SK-N-SH treated with all-trans-retinoic acid at 6 μM for 48 hours (cell line): Measurements from ENCODE around the gene BMP6.

Experiments used
- ATAC-seq: fragments of 200-7000 bp; cut with Tn5 transposase; 3 replicates; pipeline ENCODE4 v1.9.1; 2020; ENCODE audit warnings: mild to moderate bottlenecking, moderate library complexity
- BACH2 ChIP-seq: fragments of 250-450 bp; sonication (Bioruptor Pico); IDR thresholded peaks from 2 replicates; pipeline ENCODE4 v1.9.0; 2021; ENCODE audit warnings: mild to moderate bottlenecking, borderline replicate concordance
- CSDC2 ChIP-seq: fragments of 250-450 bp; sonication (Bioruptor Pico); IDR thresholded peaks from 2 replicates; pipeline ENCODE4 v1.5.0; 2020; ENCODE audit warnings: mild to moderate bottlenecking, moderate library complexity
- ESRRG ChIP-seq: fragments of 250-450 bp; sonication (Bioruptor Pico); IDR thresholded peaks from 2 replicates; pipeline ENCODE4 v1.6.1; 2021; ENCODE audit warnings: mild to moderate bottlenecking
- GLIS3 ChIP-seq: fragments of 250-450 bp; sonication (Bioruptor Pico); IDR thresholded peaks from 2 replicates; pipeline ENCODE4 v1.5.0; 2020; ENCODE audit warnings: mild to moderate bottlenecking, moderate library complexity
- ISL1 ChIP-seq: fragments of 250-450 bp; sonication (Bioruptor Pico); IDR thresholded peaks from 2 replicates; pipeline ENCODE4 v2.1.2; 2022; ENCODE audit warnings: mild to moderate bottlenecking, moderate library complexity
- OSR1 ChIP-seq: fragments of 250-450 bp; sonication (Bioruptor Pico); IDR thresholded peaks from 2 replicates; pipeline ENCODE4 v1.8.0; 2022; ENCODE audit warnings: moderate library complexity, mild to moderate bottlenecking, inconsistent platforms
- PPARA ChIP-seq: fragments of 250-450 bp; sonication (Bioruptor Pico); IDR thresholded peaks from 2 replicates; pipeline ENCODE4 v1.5.0; 2020; ENCODE audit warnings: mild to moderate bottlenecking, borderline replicate concordance
- RARB ChIP-seq: fragments of 250-450 bp; sonication (Bioruptor Pico); IDR thresholded peaks from 2 replicates; pipeline ENCODE4 v1.8.0; 2021; ENCODE audit warnings: mild to moderate bottlenecking, moderate library complexity
- TOX ChIP-seq: fragments of 250-450 bp; sonication (Bioruptor Pico); IDR thresholded peaks from 2 replicates; pipeline ENCODE4 v1.8.0; 2021; ENCODE audit warnings: mild to moderate bottlenecking, moderate library complexity, borderline replicate concordance
- ZC3H10 ChIP-seq: fragments of 250-450 bp; sonication (Bioruptor Pico); IDR thresholded peaks from 2 replicates; pipeline ENCODE4 v1.5.1; 2021; ENCODE audit warnings: mild to moderate bottlenecking, moderate library complexity
- ZFP3 ChIP-seq: fragments of 250-450 bp; sonication (Bioruptor Pico); IDR thresholded peaks from 2 replicates; pipeline ENCODE4 v1.5.0; 2020; ENCODE audit warnings: mild to moderate bottlenecking, moderate library complexity
- ZFP30 ChIP-seq: fragments of 450-650 bp; formaldehyde crosslinking; IDR thresholded peaks from 2 replicates; pipeline ENCODE4 v1.5.0; 2022; ENCODE audit warnings: mild to moderate bottlenecking, moderate library complexity
- ZNF565 ChIP-seq: fragments of 450-650 bp; formaldehyde crosslinking; conservative IDR thresholded peaks from 2 replicates; pipeline ENCODE4 v1.5.0; 2020; ENCODE audit warnings: low read depth, mild to moderate bottlenecking, moderate library complexity
- TF ChIP-seq, protein P1 (sequence below): fragments of 250-450 bp; sonication (Bioruptor Pico); IDR thresholded peaks from 2 replicates; pipeline ENCODE4 v1.8.0; 2020; ENCODE audit warnings: mild to moderate bottlenecking, moderate library complexity, borderline replicate concordance
- TF ChIP-seq, protein P2 (sequence below): fragments of 250-450 bp; sonication (Bioruptor Pico); IDR thresholded peaks from 2 replicates; pipeline ENCODE4 v1.5.1; 2020; ENCODE audit warnings: low read depth, mild to moderate bottlenecking, moderate library complexity
- TF ChIP-seq, protein P3 (sequence below): fragments of 250-450 bp; sonication (Bioruptor Pico); IDR thresholded peaks from 2 replicates; pipeline ENCODE4 v1.8.0; 2021; ENCODE audit warnings: low read depth, mild to moderate bottlenecking, moderate library complexity, borderline replicate concordance
- TF ChIP-seq, protein P4 (sequence below): fragments of 250-450 bp; sonication (Bioruptor Pico); IDR thresholded peaks from 2 replicates; pipeline ENCODE4 v1.5.1; 2021; ENCODE audit warnings: mild to moderate bottlenecking, moderate library complexity
- TF ChIP-seq, protein P5 (sequence below): fragments of 250-450 bp; sonication (Bioruptor Pico); IDR thresholded peaks from 2 replicates; pipeline ENCODE4 v1.5.0; 2020; ENCODE audit warnings: mild to moderate bottlenecking, moderate library complexity

BMP6 gene

DNA sequence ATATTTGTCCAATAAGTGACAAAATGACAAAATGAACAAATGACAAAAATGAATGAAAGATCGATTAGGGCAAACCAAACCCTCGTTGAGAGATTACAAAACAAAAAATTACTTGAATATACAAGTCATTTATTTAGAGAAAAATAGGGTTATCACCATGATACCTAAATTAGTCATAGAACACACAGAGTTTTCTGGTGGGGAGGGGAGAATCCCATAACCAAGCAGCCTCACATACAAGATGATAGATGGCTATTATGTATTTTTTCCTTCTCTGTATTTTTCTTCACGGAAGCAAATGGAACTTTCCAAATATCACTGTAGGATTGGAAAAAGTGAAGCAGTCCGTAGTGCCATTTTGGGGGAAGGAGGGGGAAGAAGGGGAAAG is 28.5 kb upstream of the BMP6 start:
- no peak for TF ChIP-seq ZFP3 (CRISPR knock-in tag)
- TF ChIP-seq, protein P1, sequence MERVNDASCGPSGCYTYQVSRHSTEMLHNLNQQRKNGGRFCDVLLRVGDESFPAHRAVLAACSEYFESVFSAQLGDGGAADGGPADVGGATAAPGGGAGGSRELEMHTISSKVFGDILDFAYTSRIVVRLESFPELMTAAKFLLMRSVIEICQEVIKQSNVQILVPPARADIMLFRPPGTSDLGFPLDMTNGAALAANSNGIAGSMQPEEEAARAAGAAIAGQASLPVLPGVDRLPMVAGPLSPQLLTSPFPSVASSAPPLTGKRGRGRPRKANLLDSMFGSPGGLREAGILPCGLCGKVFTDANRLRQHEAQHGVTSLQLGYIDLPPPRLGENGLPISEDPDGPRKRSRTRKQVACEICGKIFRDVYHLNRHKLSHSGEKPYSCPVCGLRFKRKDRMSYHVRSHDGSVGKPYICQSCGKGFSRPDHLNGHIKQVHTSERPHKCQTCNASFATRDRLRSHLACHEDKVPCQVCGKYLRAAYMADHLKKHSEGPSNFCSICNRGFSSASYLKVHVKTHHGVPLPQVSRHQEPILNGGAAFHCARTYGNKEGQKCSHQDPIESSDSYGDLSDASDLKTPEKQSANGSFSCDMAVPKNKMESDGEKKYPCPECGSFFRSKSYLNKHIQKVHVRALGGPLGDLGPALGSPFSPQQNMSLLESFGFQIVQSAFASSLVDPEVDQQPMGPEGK (CRISPR knock-in tag) = no peak
- TF ChIP-seq ZC3H10 = no peak
- TF ChIP-seq ESRRG = no peak
- TF ChIP-seq ZNF565 = no peak
- TF ChIP-seq BACH2 (CRISPR knock-in tag) = no peak
- TF ChIP-seq CSDC2 (CRISPR knock-in tag) = no peak
- no peak for ATAC-seq

DNA sequence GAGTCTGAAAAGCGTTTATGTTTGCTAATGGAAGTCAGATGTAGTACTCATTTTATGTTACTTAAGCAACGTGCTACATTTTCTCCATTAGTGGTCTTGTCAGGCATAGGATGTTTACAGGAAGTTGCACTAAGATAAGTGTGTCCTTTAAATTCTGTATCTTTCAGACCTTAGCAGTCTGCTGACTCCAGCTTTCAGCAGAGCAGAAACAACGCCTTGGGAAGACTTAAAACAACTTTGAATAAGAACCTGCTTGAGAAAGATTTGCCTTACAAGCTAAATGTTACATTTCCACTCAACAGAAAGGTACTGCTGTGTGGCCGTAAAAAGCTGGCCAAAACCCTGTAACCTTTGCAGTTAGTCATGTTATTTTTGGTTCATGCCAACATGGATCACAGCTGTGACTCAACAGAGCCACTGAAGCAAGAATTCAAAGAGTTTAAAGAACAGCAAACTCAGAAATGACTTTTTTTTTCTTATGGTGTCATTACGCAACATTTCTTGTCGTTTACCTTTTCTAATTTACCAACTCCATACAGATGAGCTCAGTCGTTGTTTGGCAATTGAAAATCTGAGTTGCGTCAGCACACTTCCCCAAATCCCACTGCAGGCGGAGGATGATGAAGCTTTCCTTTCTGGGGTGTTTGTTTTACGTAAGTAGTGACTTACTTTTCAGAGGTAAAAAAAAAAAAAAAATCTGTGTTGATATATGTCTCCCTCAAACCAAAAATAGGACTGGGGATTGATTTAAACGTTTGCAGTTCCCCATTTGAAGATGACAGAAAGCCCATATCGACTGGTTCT is 27.9 kb upstream of the BMP6 start:
- no peak for TF ChIP-seq PPARA (CRISPR knock-in tag)
- TF ChIP-seq TOX (CRISPR knock-in tag) = no peak
- TF ChIP-seq CSDC2 (CRISPR knock-in tag) = no peak
- no peak for TF ChIP-seq BACH2 (CRISPR knock-in tag)
- no peak for TF ChIP-seq ZNF565
- TF ChIP-seq ZC3H10 = no peak
- no peak for TF ChIP-seq GLIS3 (CRISPR knock-in tag)
- TF ChIP-seq OSR1 (CRISPR knock-in tag) = no peak
- TF ChIP-seq, protein P2, sequence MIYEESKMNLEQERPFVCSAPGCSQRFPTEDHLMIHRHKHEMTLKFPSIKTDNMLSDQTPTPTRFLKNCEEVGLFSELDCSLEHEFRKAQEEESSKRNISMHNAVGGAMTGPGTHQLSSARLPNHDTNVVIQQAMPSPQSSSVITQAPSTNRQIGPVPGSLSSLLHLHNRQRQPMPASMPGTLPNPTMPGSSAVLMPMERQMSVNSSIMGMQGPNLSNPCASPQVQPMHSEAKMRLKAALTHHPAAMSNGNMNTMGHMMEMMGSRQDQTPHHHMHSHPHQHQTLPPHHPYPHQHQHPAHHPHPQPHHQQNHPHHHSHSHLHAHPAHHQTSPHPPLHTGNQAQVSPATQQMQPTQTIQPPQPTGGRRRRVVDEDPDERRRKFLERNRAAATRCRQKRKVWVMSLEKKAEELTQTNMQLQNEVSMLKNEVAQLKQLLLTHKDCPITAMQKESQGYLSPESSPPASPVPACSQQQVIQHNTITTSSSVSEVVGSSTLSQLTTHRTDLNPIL = no peak
- no peak for TF ChIP-seq RARB (CRISPR knock-in tag)
- TF ChIP-seq ISL1 (CRISPR knock-in tag) = no peak
- TF ChIP-seq, protein P3, sequence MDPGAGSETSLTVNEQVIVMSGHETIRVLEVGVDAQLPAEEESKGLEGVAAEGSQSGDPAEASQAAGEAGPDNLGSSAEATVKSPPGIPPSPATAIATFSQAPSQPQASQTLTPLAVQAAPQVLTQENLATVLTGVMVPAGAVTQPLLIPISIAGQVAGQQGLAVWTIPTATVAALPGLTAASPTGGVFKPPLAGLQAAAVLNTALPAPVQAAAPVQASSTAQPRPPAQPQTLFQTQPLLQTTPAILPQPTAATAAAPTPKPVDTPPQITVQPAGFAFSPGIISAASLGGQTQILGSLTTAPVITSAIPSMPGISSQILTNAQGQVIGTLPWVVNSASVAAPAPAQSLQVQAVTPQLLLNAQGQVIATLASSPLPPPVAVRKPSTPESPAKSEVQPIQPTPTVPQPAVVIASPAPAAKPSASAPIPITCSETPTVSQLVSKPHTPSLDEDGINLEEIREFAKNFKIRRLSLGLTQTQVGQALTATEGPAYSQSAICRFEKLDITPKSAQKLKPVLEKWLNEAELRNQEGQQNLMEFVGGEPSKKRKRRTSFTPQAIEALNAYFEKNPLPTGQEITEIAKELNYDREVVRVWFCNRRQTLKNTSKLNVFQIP (CRISPR knock-in tag) = no peak
- no peak for TF ChIP-seq ZFP30
- TF ChIP-seq, protein P1 (CRISPR knock-in tag) = no peak
- TF ChIP-seq, protein P4, sequence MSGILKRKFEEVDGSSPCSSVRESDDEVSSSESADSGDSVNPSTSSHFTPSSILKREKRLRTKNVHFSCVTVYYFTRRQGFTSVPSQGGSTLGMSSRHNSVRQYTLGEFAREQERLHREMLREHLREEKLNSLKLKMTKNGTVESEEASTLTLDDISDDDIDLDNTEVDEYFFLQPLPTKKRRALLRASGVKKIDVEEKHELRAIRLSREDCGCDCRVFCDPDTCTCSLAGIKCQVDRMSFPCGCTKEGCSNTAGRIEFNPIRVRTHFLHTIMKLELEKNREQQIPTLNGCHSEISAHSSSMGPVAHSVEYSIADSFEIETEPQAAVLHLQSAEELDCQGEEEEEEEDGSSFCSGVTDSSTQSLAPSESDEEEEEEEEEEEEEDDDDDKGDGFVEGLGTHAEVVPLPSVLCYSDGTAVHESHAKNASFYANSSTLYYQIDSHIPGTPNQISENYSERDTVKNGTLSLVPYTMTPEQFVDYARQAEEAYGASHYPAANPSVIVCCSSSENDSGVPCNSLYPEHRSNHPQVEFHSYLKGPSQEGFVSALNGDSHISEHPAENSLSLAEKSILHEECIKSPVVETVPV (CRISPR knock-in tag) = no peak
- TF ChIP-seq, protein P5, sequence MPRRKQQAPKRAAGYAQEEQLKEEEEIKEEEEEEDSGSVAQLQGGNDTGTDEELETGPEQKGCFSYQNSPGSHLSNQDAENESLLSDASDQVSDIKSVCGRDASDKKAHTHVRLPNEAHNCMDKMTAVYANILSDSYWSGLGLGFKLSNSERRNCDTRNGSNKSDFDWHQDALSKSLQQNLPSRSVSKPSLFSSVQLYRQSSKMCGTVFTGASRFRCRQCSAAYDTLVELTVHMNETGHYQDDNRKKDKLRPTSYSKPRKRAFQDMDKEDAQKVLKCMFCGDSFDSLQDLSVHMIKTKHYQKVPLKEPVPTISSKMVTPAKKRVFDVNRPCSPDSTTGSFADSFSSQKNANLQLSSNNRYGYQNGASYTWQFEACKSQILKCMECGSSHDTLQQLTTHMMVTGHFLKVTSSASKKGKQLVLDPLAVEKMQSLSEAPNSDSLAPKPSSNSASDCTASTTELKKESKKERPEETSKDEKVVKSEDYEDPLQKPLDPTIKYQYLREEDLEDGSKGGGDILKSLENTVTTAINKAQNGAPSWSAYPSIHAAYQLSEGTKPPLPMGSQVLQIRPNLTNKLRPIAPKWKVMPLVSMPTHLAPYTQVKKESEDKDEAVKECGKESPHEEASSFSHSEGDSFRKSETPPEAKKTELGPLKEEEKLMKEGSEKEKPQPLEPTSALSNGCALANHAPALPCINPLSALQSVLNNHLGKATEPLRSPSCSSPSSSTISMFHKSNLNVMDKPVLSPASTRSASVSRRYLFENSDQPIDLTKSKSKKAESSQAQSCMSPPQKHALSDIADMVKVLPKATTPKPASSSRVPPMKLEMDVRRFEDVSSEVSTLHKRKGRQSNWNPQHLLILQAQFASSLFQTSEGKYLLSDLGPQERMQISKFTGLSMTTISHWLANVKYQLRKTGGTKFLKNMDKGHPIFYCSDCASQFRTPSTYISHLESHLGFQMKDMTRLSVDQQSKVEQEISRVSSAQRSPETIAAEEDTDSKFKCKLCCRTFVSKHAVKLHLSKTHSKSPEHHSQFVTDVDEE (CRISPR knock-in tag) = no peak
- ATAC-seq = no peak
